Measurements from ENCODE around the gene FBXL12.
"Not testable (repeated sequence)": the region's sequence is repeated elsewhere in the genome, so short reads cannot be mapped to it uniquely, and the experiment has no call there.

Gene FBXL12

GRCh38 chr19:9791552-9792205 is 27.2 kb downstream of the FBXL12 start:
- DNase-seq, result peak; percentile 10 to 49

- not testable (repeated sequence) for DNase-seq
Measured at GRCh38 chr19:9791073-9791367, 27.9 kb downstream of the FBXL12 start.

- DNase-seq, result not testable (repeated sequence)
Measured at GRCh38 chr19:9789579-9789978, 29.3 kb downstream of the FBXL12 start.

- DNase-seq, result no peak
Measured at GRCh38 chr19:9789066-9789465, 29.8 kb downstream of the FBXL12 start.

- DNase-seq, result not testable (repeated sequence)
Measured at GRCh38 chr19:9788604-9789003, 30.3 kb downstream of the FBXL12 start.

- no peak for DNase-seq
Measured at GRCh38 chr19:9786819-9787218, 32.1 kb downstream of the FBXL12 start.

GRCh38 chr19:9786342-9786741 is 32.5 kb downstream of the FBXL12 start:
- no peak for DNase-seq

GRCh38 chr19:9785367-9786331 is 33.2 kb downstream of the FBXL12 start:
- peak; percentile 53 to 92 for DNase-seq

GRCh38 chr19:9784163-9784496 is 34.7 kb downstream of the FBXL12 start:
- DNase-seq, result not testable (repeated sequence)

GRCh38 chr19:9782338-9782737 is 36.5 kb downstream of the FBXL12 start:
- no peak for DNase-seq

- DNase-seq, result peak; percentile 56 to 66
Measured at GRCh38 chr19:9768175-9769112, 50.4 kb downstream of the FBXL12 start, which contains the start of gene ZNF846. ZNF846 (minus strand) TSS chr19:9768738; CDS start chr19:9764950, 3,788 bp downstream.
